CD4-positive, CD25-positive, alpha-beta regulatory T cell (primary cell): ENCODE data around the gene QRFPR. TPM values are rescaled to one million over a fixed set of nuclear protein-coding genes. Genes with fewer than 3 reads are reported as not detected.

Experiments used
- ATAC-seq, 2 donors: fragments of 150-1000 bp; cut with Tn5 transposase; one replicate each; pipeline ENCODE4 v1.10.0; 2021; ENCODE audit warnings: low read depth in 2 of 2, moderate number of reproducible peaks in 2 of 2, moderate library complexity in 1 of 2
- DNase-seq, 3 donors: peaks; one replicate each; pipeline versions ENCODE4 v3.0.0 to v3.0.0-alpha.2; 2012 to 2022; ENCODE audit warnings: mixed read lengths in 1 of 3
- H3K27ac ChIP-seq: one replicate; pipeline ENCODE4 v1.7.0; 2013; ENCODE audit warnings: mild to moderate bottlenecking, low read length; ENCODE audit not compliant: insufficient read depth, poor library complexity, severe bottlenecking
- H3K27me3 ChIP-seq: one replicate; pipeline ENCODE4 v1.7.0; 2013; ENCODE audit warnings: low read length; ENCODE audit not compliant: control insufficient read depth, insufficient read depth
- H3K36me3 ChIP-seq: one replicate; pipeline ENCODE4 v1.7.0; 2013; ENCODE audit warnings: mild to moderate bottlenecking, low read length, moderate library complexity; ENCODE audit not compliant: control insufficient read depth, insufficient read depth
- H3K4me1 ChIP-seq: 2 replicates; pipeline ENCODE4 v1.7.0; 2013; ENCODE audit warnings: mild to moderate bottlenecking, low read length; ENCODE audit not compliant: insufficient read depth, control insufficient read depth, poor library complexity, severe bottlenecking
- H3K4me3 ChIP-seq: one replicate; pipeline ENCODE4 v1.7.0; 2013; ENCODE audit warnings: low read depth, mild to moderate bottlenecking, low read length, moderate library complexity
- H3K9me3 ChIP-seq, 2 experiments: 1 replicate in 1 of 2; 2 replicates in 1 of 2; pipeline ENCODE4 v1.7.0; 2013; ENCODE audit warnings: low read length in 2 of 2, mild to moderate bottlenecking in 1 of 2, moderate library complexity in 1 of 2; ENCODE audit not compliant: control insufficient read depth in 2 of 2
- H3K27ac Mint-ChIP-seq, 3 donors: one replicate each; pipeline ENCODE4 v1.8.0; 2020 to 2022; ENCODE audit warnings: mild to moderate bottlenecking in 3 of 3, mixed read lengths in 3 of 3, moderate library complexity in 2 of 3
- H3K27me3 Mint-ChIP-seq: one replicate; pipeline ENCODE4 v1.8.0; 2022; ENCODE audit warnings: mild to moderate bottlenecking, mixed read lengths
- H3K36me3 Mint-ChIP-seq: one replicate; pipeline ENCODE4 v1.8.0; 2020; ENCODE audit warnings: mixed read lengths
- H3K4me1 Mint-ChIP-seq, 4 donors: one replicate each; pipeline ENCODE4 v1.8.0; 2020 to 2022; ENCODE audit warnings: mixed read lengths in 4 of 4, mild to moderate bottlenecking in 1 of 4
- H3K4me3 Mint-ChIP-seq, 4 donors: one replicate each; pipeline ENCODE4 v1.8.0; 2020 to 2022; ENCODE audit warnings: mild to moderate bottlenecking in 4 of 4, mixed read lengths in 4 of 4, moderate library complexity in 3 of 4
- H3K9me3 Mint-ChIP-seq, 7 donors: one replicate each; pipeline ENCODE4 v1.8.0; 2020 to 2022; ENCODE audit warnings: mixed read lengths in 7 of 7, mild to moderate bottlenecking in 3 of 7, moderate library complexity in 2 of 7
- polyA plus RNA-seq, 4 donors: library from polyadenylated mRNA; unstranded; fragments of 300-500 nt; fragmentation: Illumina TruSeq; gene quantifications; one replicate each; pipeline ENCODE4 v1.2.3, GENCODE V29; 2021
- total RNA-seq: library from RNA; stranded (reverse); gene quantifications from one replicate; pipeline ENCODE4 v1.2.3, GENCODE V29; 2022

Gene QRFPR
- total and polyA plus RNA-seq, 5 donors from 2014 or later = not detected

DNA sequence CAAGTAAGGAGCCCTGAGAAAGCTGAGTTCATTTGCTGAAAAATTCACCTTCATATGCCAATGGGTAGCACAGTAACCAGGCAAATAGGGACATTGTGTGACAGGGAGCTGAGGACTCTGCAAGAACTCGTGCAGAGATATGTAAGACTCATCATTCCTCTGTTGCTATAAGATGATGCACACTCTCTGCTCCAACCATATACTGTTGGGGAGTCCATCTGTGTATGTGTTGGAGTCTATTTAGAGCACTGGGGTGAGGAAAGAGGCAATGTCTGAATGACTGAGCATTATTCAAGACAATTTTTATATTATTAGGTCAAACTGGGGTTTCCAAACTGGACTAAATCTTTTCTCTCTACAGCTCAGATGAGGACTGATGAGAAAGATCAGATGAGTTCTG lies 100.4 kb downstream of the QRFPR start:
- Histone ChIP-seq H3K9me3 (no peaks in the 10 kb centered on the region), H3K4me3 (no peak overlapping the region), H3K4me1 (no peaks in the 10 kb centered on the region), H3K27me3 (peaks cover 2% of the 10 kb centered on the region), H3K36me3 (no peaks in the 10 kb centered on the region), H3K27ac (no peak overlapping the region)
- H3K4me1 Mint-ChIP-seq = peaks cover 0 to 4% (median 1%) of the 10 kb centered on the region in 4 donors
- H3K27me3 Mint-ChIP-seq = peaks cover 5% of the 10 kb centered on the region
- DNase-seq (no peak), ATAC-seq (no peak)
- no peak overlapping the region for H3K4me3 Mint-ChIP-seq
- peaks cover 3% of the 10 kb centered on the region for H3K36me3 Mint-ChIP-seq
- no peak overlapping the region for H3K27ac Mint-ChIP-seq
- peaks cover 0 to 5% (median 1%) of the 10 kb centered on the region in 7 donors for H3K9me3 Mint-ChIP-seq

- peaks cover 7% of the 10 kb centered on the region for H3K36me3 Mint-ChIP-seq
- peaks cover 0 to 4% (median 1%) of the 10 kb centered on the region in 4 donors for H3K4me1 Mint-ChIP-seq
- H3K4me3 Mint-ChIP-seq = no peak overlapping the region
- peaks cover 0 to 4% (median 0%) of the 10 kb centered on the region in 7 donors for H3K9me3 Mint-ChIP-seq
- no peak overlapping the region for H3K4me3 ChIP-seq
- no peak overlapping the region for H3K27ac ChIP-seq
- H3K27ac Mint-ChIP-seq = no peak overlapping the region
- H3K4me1 ChIP-seq = no peaks in the 10 kb centered on the region
- ATAC-seq = no peak
- H3K36me3 ChIP-seq = no peaks in the 10 kb centered on the region
- peaks cover 5% of the 10 kb centered on the region for H3K27me3 Mint-ChIP-seq
- H3K27me3 ChIP-seq = peaks cover 2% of the 10 kb centered on the region
- no peak for DNase-seq
- no peaks in the 10 kb centered on the region for H3K9me3 ChIP-seq
Measured at GRCh38 chr4:121278811-121279368, 101.9 kb downstream of the QRFPR start.

Other genes starting within 250 kb of the QRFPR start
- gene TNIP3, start 216.7 kb downstream of the QRFPR start, total RNA-seq = 1.3 TPM
- 1 to 10 TPM; 1.5 to 2.0 (median 1.7) TPM for gene TNIP3, start 216.7 kb downstream of the QRFPR start, polyA plus RNA-seq